Measurements from ENCODE around the gene SIRT3. TPM values are rescaled to one million over a fixed set of nuclear protein-coding genes. Genes with fewer than 3 reads are reported as not detected.

Gene SIRT3
- total RNA-seq, 4 donors from 2014 or later = 12.7 to 24.1 (median 17.3) TPM

- peak; percentile 7 for ATAC-seq
- peak overlapping the region; percentile 97 to 99 for H3K4me3 ChIP-seq
- TF ChIP-seq EP300 (IDR thresholded peaks at IDR 0.05) (no peak), POLR2AphosphoS5 (IDR thresholded peaks at IDR 0.05) (no peak), POLR2A (IDR thresholded peaks at IDR 0.05) (no peak), CTCF (IDR thresholded peaks at IDR 0.05) (no peak)
- H3K27ac ChIP-seq = peak overlapping the region; percentile 95 to 100 (median 98)
- peaks cover 0 to 65% of the 10 kb centered on the region in 2 donors for H3K36me3 ChIP-seq
- WGBS, 2 donors (ENCODE audit: low coverage in 1 of 2) = 0% methylated on average over 1 of the region's 27 CpGs
- no peaks in the 10 kb centered on the region for H3K27me3 ChIP-seq
- H3K9me3 ChIP-seq = no peaks in the 10 kb centered on the region
- peaks cover 3 to 66% (median 33%) of the 10 kb centered on the region in 3 donors for H3K4me1 ChIP-seq
Observed at GRCh38 chr11:207863-208180, 28.3 kb downstream of the SIRT3 start.

GRCh38 chr11:207208-207862 lies 28.8 kb downstream of the SIRT3 start, which contains the start of the genes BET1L and RIC8A:
BET1L (minus strand) TSS chr11:207399; CDS start chr11:207321, 78 bp downstream.
RIC8A (plus strand) TSS chr11:207708; CDS start chr11:208855, 1,147 bp downstream.
- Histone ChIP-seq H3K36me3 (peaks cover 0 to 65% of the 10 kb centered on the region in 2 donors), H3K27me3 (no peaks in the 10 kb centered on the region), H3K4me1 (peaks cover 3 to 70% (median 33%) of the 10 kb centered on the region in 3 donors), H3K4me3 (peak within 1 kb of the TSS; percentile 97 to 99), H3K9me3 (no peaks in the 10 kb centered on the region), H3K27ac (peak within 1 kb of the TSS; percentile 95 to 100 (median 98))
- peak; percentile 92 for ATAC-seq
- peak; percentile 77 to 92 for TF ChIP-seq POLR2A (IDR thresholded peaks at IDR 0.05)
- no peak for TF ChIP-seq EP300 (IDR thresholded peaks at IDR 0.05)
- peak; percentile 96 for TF ChIP-seq POLR2AphosphoS5 (IDR thresholded peaks at IDR 0.05)
- no peak for TF ChIP-seq CTCF (IDR thresholded peaks at IDR 0.05)
- WGBS, 2 donors (ENCODE audit: low coverage in 1 of 2) = no CpG with 5 or more reads among the region's 63 CpGs

- TF ChIP-seq POLR2AphosphoS5 (IDR thresholded peaks at IDR 0.05) (no peak), CTCF (IDR thresholded peaks at IDR 0.05) (no peak), POLR2A (IDR thresholded peaks at IDR 0.05) (no peak), EP300 (IDR thresholded peaks at IDR 0.05) (no peak)
- Histone ChIP-seq H3K27ac (peak overlapping the region; percentile 95 to 100 (median 98)), H3K4me3 (peak overlapping the region; percentile 97 to 99), H3K9me3 (no peaks in the 10 kb centered on the region), H3K4me1 (peaks cover 3 to 74% (median 33%) of the 10 kb centered on the region in 3 donors), H3K36me3 (peaks cover 0 to 65% of the 10 kb centered on the region in 2 donors), H3K27me3 (no peaks in the 10 kb centered on the region)
- ATAC-seq = peak; percentile 32
- 0 to 33% methylated on average over 1 to 8 of the region's 39 CpGs for WGBS, 2 donors (ENCODE audit: low coverage in 1 of 2)
Observed at GRCh38 chr11:206526-207207, 29.5 kb downstream of the SIRT3 start.

GRCh38 chr11:206002-206384 lies 30.1 kb downstream of the SIRT3 start:
- Histone ChIP-seq H3K36me3 (peaks cover 0 to 65% of the 10 kb centered on the region in 2 donors), H3K4me1 (peaks cover 3 to 67% (median 31%) of the 10 kb centered on the region in 3 donors), H3K27ac (peak overlapping the region in 3 of 4 donors; percentile 95 to 100 (median 97)), H3K9me3 (no peaks in the 10 kb centered on the region), H3K27me3 (no peaks in the 10 kb centered on the region), H3K4me3 (peak overlapping the region; percentile 97 to 99)
- WGBS, 2 donors (ENCODE audit: low coverage in 1 of 2) = 68% methylated on average over 5 of the region's 7 CpGs; no CpG with 5 or more reads in 1 of the 2 donors
- TF ChIP-seq EP300 (IDR thresholded peaks at IDR 0.05) (no peak), POLR2AphosphoS5 (IDR thresholded peaks at IDR 0.05) (no peak), CTCF (IDR thresholded peaks at IDR 0.05) (no peak), POLR2A (IDR thresholded peaks at IDR 0.05) (no peak)
- ATAC-seq = no peak
